Upper lobe of left lung (tissue), 6 donors: ENCODE results near the gene MSI2. TPM values are rescaled to one million over a fixed set of nuclear protein-coding genes. Genes with fewer than 3 reads are reported as not detected.

Source experiments
- ATAC-seq, 2 donors: fragments of 200-7000 bp; cut with Tn5 transposase; one replicate each; pipeline ENCODE4 v1.9.1; 2022; ENCODE audit warnings: mild to moderate bottlenecking in 2 of 2, moderate library complexity in 2 of 2; ENCODE audit not compliant: low FRiP score in 2 of 2
- DNase-seq, 2 donors: peaks; one replicate each; pipeline ENCODE4 v3.0.0-alpha.2; 2019 to 2020
- H3K27ac ChIP-seq, 4 donors: fragments of 200-600 bp; sonication (generic); one replicate each; pipeline ENCODE4 v1.5.1; 2016 to 2019
- H3K27me3 ChIP-seq, 4 donors: fragments of 200-600 bp; sonication (generic); one replicate each; pipeline ENCODE4 v1.5.1; 2017 to 2019
- H3K36me3 ChIP-seq, 4 donors: fragments of 200-600 bp; sonication (generic); one replicate each; pipeline ENCODE4 v1.5.1; 2016 to 2019
- H3K4me1 ChIP-seq, 4 donors: fragments of 200-600 bp; sonication (generic); one replicate each; pipeline ENCODE4 v1.5.1; 2018 to 2019
- H3K4me3 ChIP-seq, 4 donors: fragments of 200-600 bp; sonication (generic); one replicate each; pipeline ENCODE4 v1.5.1; 2017 to 2019; ENCODE audit warnings: mild to moderate bottlenecking in 2 of 4, moderate library complexity in 1 of 4
- H3K9me3 ChIP-seq, 4 donors: fragments of 200-600 bp; sonication (generic); one replicate each; pipeline ENCODE4 v1.5.1; 2018 to 2019
- CTCF ChIP-seq, 6 experiments: fragments of 450-650 bp in 4 of 6; fragments of 200-600 bp in 2 of 6; sonication (generic) in 2 of 6; IDR thresholded peaks; one replicate each; pipeline ENCODE4 v1.5.1; 2016 to 2019; ENCODE audit warnings: antibody characterized with exemption in 6 of 6
- EP300 ChIP-seq, 4 donors: sonication (generic); formaldehyde crosslinking; IDR thresholded peaks; one replicate each; pipeline ENCODE4 v1.5.1; 2017; ENCODE audit warnings: antibody characterized with exemption in 4 of 4, control low read depth in 2 of 4
- POLR2A ChIP-seq, 4 donors: fragments of 450-650 bp; IDR thresholded peaks; one replicate each; pipeline ENCODE4 v1.5.1; 2016 to 2017; ENCODE audit warnings: antibody characterized with exemption in 4 of 4, mild to moderate bottlenecking in 2 of 4
- POLR2AphosphoS5 ChIP-seq, 2 donors: sonication (generic); formaldehyde crosslinking; IDR thresholded peaks; one replicate each; pipeline ENCODE4 v1.5.1; 2017; ENCODE audit warnings: antibody characterized with exemption in 2 of 2
- WGBS, 2 donors: methylation state at CpG; one replicate each; pipeline ENCODE4 v1.1.5; 2017 to 2018; 5-methylcytosine and 5-hydroxymethylcytosine counted together
- small RNA-seq, 4 donors: library from RNA; depleted of rRNA; stranded (forward); fragments of <200 nt; gene quantifications; one replicate each; pipeline ENCODE3, GENCODE V24; 2016
- total RNA-seq, 6 donors: library from RNA; depleted of rRNA in 4 of 6; stranded (reverse); fragments of >200 nt in 4 of 6; gene quantifications; one replicate each; pipeline versions ENCODE4 v1.1.0 to v1.2.1, GENCODE V29; 2016 to 2021
- donor health status: DM: no; HTN: no; CAD: no; lungs with moderate emphysema.
- donor health status: DM: no; HTN: yes; CAD: no; lungs with severe emphysema.

Gene MSI2
- total RNA-seq, 6 donors from 2014 or later, result 20.1 to 44.0 (median 32.2) TPM

- ATAC-seq (no peak), DNase-seq (no peak)
- Histone ChIP-seq H3K4me3 (no peak overlapping the region), H3K27ac (no peak overlapping the region), H3K36me3 (no peaks in the 10 kb centered on the region), H3K9me3 (no peaks in the 10 kb centered on the region), H3K4me1 (no peaks in the 10 kb centered on the region), H3K27me3 (no peaks in the 10 kb centered on the region)
- no peak for TF ChIP-seq CTCF (IDR thresholded peaks at IDR 0.05)
- no peak for TF ChIP-seq POLR2A (IDR thresholded peaks at IDR 0.05)
- no peak for TF ChIP-seq POLR2AphosphoS5 (IDR thresholded peaks at IDR 0.05)
- TF ChIP-seq EP300 (IDR thresholded peaks at IDR 0.05), result no peak
- 85 to 89% methylated on average over 3 of the region's 3 CpGs for whole genome bisulfite sequencing, 2 donors
These were observed 473.8 kb downstream of the MSI2 start for GRCh38 chr17:57730026-57730701.

GRCh38 chr17:57732062-57732461 lies 475.7 kb downstream of the MSI2 start:
- ATAC-seq (no peak), DNase-seq (no peak)
- H3K4me1 ChIP-seq, result no peaks in the 10 kb centered on the region
- no peaks in the 10 kb centered on the region for H3K27me3 ChIP-seq
- WGBS, 2 donors, result 81 to 84% methylated on average over 3 of the region's 3 CpGs
- no peaks in the 10 kb centered on the region for H3K9me3 ChIP-seq
- no peak for TF ChIP-seq POLR2AphosphoS5 (IDR thresholded peaks at IDR 0.05)
- TF ChIP-seq POLR2A (IDR thresholded peaks at IDR 0.05), result no peak
- TF ChIP-seq CTCF (IDR thresholded peaks at IDR 0.05), result no peak
- no peak for TF ChIP-seq EP300 (IDR thresholded peaks at IDR 0.05)
- no peaks in the 10 kb centered on the region for H3K36me3 ChIP-seq
- H3K27ac ChIP-seq, result no peak overlapping the region
- H3K4me3 ChIP-seq, result no peak overlapping the region

GRCh38 chr17:57733085-57733484 lies 476.8 kb downstream of the MSI2 start:
- ATAC-seq (no peak), DNase-seq (no peak)
- no peak overlapping the region for H3K4me3 ChIP-seq
- no peaks in the 10 kb centered on the region for H3K36me3 ChIP-seq
- H3K27ac ChIP-seq, result no peak overlapping the region
- no peaks in the 10 kb centered on the region for H3K4me1 ChIP-seq
- H3K27me3 ChIP-seq, result no peaks in the 10 kb centered on the region
- TF ChIP-seq CTCF (IDR thresholded peaks at IDR 0.05), result no peak
- 95 to 99% methylated on average over 2 of the region's 2 CpGs for WGBS, 2 donors
- no peaks in the 10 kb centered on the region for H3K9me3 ChIP-seq

Small RNA genes lying within 50 kb of the gene (small RNA-seq; reads per million reads assigned to genes)
- gene RN7SL449P (0 reads per million in 4 donors), gene RNU7-134P (0 reads per million in 4 donors)

Other genes with a start within 250 kb of the MSI2 start
- 100 to 1,000 TPM in 1 of 6 donors, 10 to 100 TPM in 5; 51.2 to 147 (median 79.4) TPM for gene AKAP1, start 171.3 kb upstream of the MSI2 start, total RNA-seq